GM19025 (cell line): ENCODE data around the gene DCK.
A peak's percentile ranks its signal among the peaks of the same experiment; 100 is the strongest.
"Not testable (repeated sequence)": the region's sequence is repeated elsewhere in the genome, so short reads cannot be mapped to it uniquely, and the experiment has no call there.

Source experiments
- ATAC-seq: cut with Tn5 transposase; IDR thresholded peaks from one replicate; pipeline ENCODE4 v1.9.1; 2021; ENCODE audit warnings: mild to moderate bottlenecking, low read depth, moderate library complexity; ENCODE audit not compliant: unreplicated experiment

DCK gene

GRCh38 chr4:70997546-70997945 lies 4.1 kb downstream of the DCK start:
- ATAC-seq: no peak

- ATAC-seq: not testable (repeated sequence)
These were observed 6.2 kb downstream of the DCK start for GRCh38 chr4:70999639-71000038.

- not testable (repeated sequence) for ATAC-seq
These were observed 7.9 kb downstream of the DCK start for GRCh38 chr4:71001363-71001762.

- ATAC-seq: peak; percentile 36
These were observed 10.9 kb downstream of the DCK start for GRCh38 chr4:71004281-71004851.

GRCh38 chr4:71005025-71005424 lies 11.6 kb downstream of the DCK start:
- ATAC-seq: not testable (repeated sequence)

GRCh38 chr4:71006203-71006907 lies 12.9 kb downstream of the DCK start:
- ATAC-seq: peak; percentile 69

- no peak for ATAC-seq
These were observed 14.7 kb downstream of the DCK start for GRCh38 chr4:71008196-71008595.

GRCh38 chr4:71009086-71009485 lies 15.6 kb downstream of the DCK start:
- ATAC-seq: no peak

GRCh38 chr4:71009890-71010588 lies 16.6 kb downstream of the DCK start:
- ATAC-seq: no peak

GRCh38 chr4:71011451-71011850 lies 18.0 kb downstream of the DCK start:
- no peak for ATAC-seq

- not testable (repeated sequence) for ATAC-seq
These were observed 23.9 kb downstream of the DCK start for GRCh38 chr4:71017391-71017790.

GRCh38 chr4:71020611-71021010 lies 27.2 kb downstream of the DCK start:
- no peak for ATAC-seq

GRCh38 chr4:71025654-71026053 lies 32.2 kb downstream of the DCK start:
- ATAC-seq: no peak

- ATAC-seq: no peak
These were observed 32.6 kb downstream of the DCK start for GRCh38 chr4:71026086-71026485.

GRCh38 chr4:71027611-71028010 lies 34.2 kb downstream of the DCK start:
- no peak for ATAC-seq

- ATAC-seq: no peak
These were observed 36.1 kb downstream of the DCK start for GRCh38 chr4:71029504-71029903.

- not testable (repeated sequence) for ATAC-seq
These were observed 38.7 kb downstream of the DCK start for GRCh38 chr4:71032106-71032505.

GRCh38 chr4:71045256-71045655 lies 51.8 kb downstream of the DCK start:
- ATAC-seq: no peak

GRCh38 chr4:71049395-71049794 lies 55.9 kb downstream of the DCK start:
- ATAC-seq: no peak

GRCh38 chr4:71050809-71051208 lies 57.4 kb downstream of the DCK start:
- no peak for ATAC-seq

GRCh38 chr4:71052034-71052433 lies 58.6 kb downstream of the DCK start:
- no peak for ATAC-seq

- no peak for ATAC-seq
These were observed 59.3 kb downstream of the DCK start for GRCh38 chr4:71052716-71053115.
